HEK293 (cell line): ENCODE measurements around the gene TMEM250.

ENCODE experiments used
- CTCF ChIA-PET: fragments of 350-600 bp; formaldehyde crosslinking; extraction: SDS; loops from one replicate; lab custom pipeline; 2021; ENCODE audit warnings: antibody characterized with exemption; lab: Yijun Ruan, JAX
- POLR2A ChIA-PET: fragments of 300-600 bp; formaldehyde crosslinking; extraction: SDS; loops from one replicate; lab custom pipeline; 2020; ENCODE audit warnings: antibody characterized with exemption, inconsistent platforms; lab: Yijun Ruan, JAX
- H3K27ac ChIP-seq: fragments of 200-500 bp; sonication (Bioruptor generic); 2 replicates; pipeline ENCODE4 v1.5.1; 2014; ENCODE audit warnings: low read depth, low read length, control low read depth, inconsistent platforms; ENCODE audit errors: extremely low read depth
- H3K36me3 ChIP-seq, 2 experiments: fragments of 200-500 bp in 1 of 2; sonication (Bioruptor generic) in 1 of 2; 1 replicate in 1 of 2; 2 replicates in 1 of 2; pipeline ENCODE4 v1.5.1; 2014 to 2017; ENCODE audit warnings: inconsistent platforms in 2 of 2, low read length in 2 of 2; ENCODE audit not compliant: control insufficient read depth in 2 of 2, insufficient read depth in 1 of 2
- H3K4me1 ChIP-seq: fragments of 200-500 bp; sonication (Bioruptor generic); 2 replicates; pipeline ENCODE4 v1.5.1; 2014; ENCODE audit warnings: mild to moderate bottlenecking, low read length, inconsistent platforms; ENCODE audit not compliant: control insufficient read depth, insufficient read depth
- H3K4me3 ChIP-seq: 2 replicates; pipeline ENCODE4 v1.5.1; 2011; ENCODE audit warnings: low read depth, mild to moderate bottlenecking, control low read depth, low read length, moderate library complexity
- H3K9me3 ChIP-seq: fragments of 200-500 bp; sonication (Bioruptor generic); 2 replicates; pipeline ENCODE4 v1.5.1; 2014; ENCODE audit warnings: low read depth, low read length, inconsistent platforms; ENCODE audit not compliant: control insufficient read depth, insufficient read depth
- CTCF ChIP-seq: fragments of 450-650 bp; formaldehyde crosslinking; IDR thresholded peaks from 2 replicates; pipeline ENCODE4 v1.5.1; 2016; ENCODE audit warnings: missing biosample characterization, missing genetic modification characterization
- IKZF3 ChIP-seq: fragments of 450-650 bp; IDR thresholded peaks from 2 replicates; pipeline ENCODE4 v1.5.0; 2018; ENCODE audit warnings: missing biosample characterization, mild to moderate bottlenecking, missing genetic modification characterization, moderate library complexity
- KLF1 ChIP-seq: fragments of 450-650 bp; formaldehyde crosslinking; IDR thresholded peaks from 2 replicates; pipeline ENCODE4 v1.5.1; 2016; ENCODE audit warnings: missing biosample characterization, missing genetic modification characterization
- KLF7 ChIP-seq: fragments of 450-650 bp; formaldehyde crosslinking; IDR thresholded peaks from 2 replicates; pipeline ENCODE4 v1.5.1; 2016; ENCODE audit warnings: missing biosample characterization, missing genetic modification characterization, borderline replicate concordance
- TCF7L2 ChIP-seq: IDR thresholded peaks from 2 replicates; pipeline ENCODE4 v1.6.1; 2011; ENCODE audit warnings: low read depth, mild to moderate bottlenecking, inconsistent platforms, low read length, moderate library complexity, borderline replicate concordance
- ZBTB21 ChIP-seq: fragments of 450-650 bp; formaldehyde crosslinking; IDR thresholded peaks from 2 replicates; pipeline ENCODE4 v1.5.1; 2017; ENCODE audit warnings: missing biosample characterization, missing genetic modification characterization
- ZNF140 ChIP-seq: fragments of 450-650 bp; formaldehyde crosslinking; IDR thresholded peaks from 2 replicates; pipeline ENCODE4 v1.5.1; 2016; ENCODE audit warnings: missing biosample characterization, missing genetic modification characterization
- ZNF2 ChIP-seq: fragments of 450-650 bp; formaldehyde crosslinking; IDR thresholded peaks from 2 replicates; pipeline ENCODE4 v1.5.1; 2016; ENCODE audit warnings: missing biosample characterization, missing genetic modification characterization
- ZNF266 ChIP-seq: fragments of 450-650 bp; formaldehyde crosslinking; IDR thresholded peaks from 2 replicates; pipeline ENCODE4 v1.5.1; 2016; ENCODE audit warnings: missing biosample characterization, missing genetic modification characterization, low read depth
- ZNF280C ChIP-seq: fragments of 450-650 bp; formaldehyde crosslinking; IDR thresholded peaks from 2 replicates; pipeline ENCODE4 v1.5.1; 2016; ENCODE audit warnings: missing biosample characterization, missing genetic modification characterization
- ZNF362 ChIP-seq: fragments of 450-650 bp; formaldehyde crosslinking; IDR thresholded peaks from 2 replicates; pipeline ENCODE4 v1.5.1; 2016; ENCODE audit warnings: missing biosample characterization, missing genetic modification characterization
- ZNF416 ChIP-seq: fragments of 450-650 bp; formaldehyde crosslinking; IDR thresholded peaks from 2 replicates; pipeline ENCODE4 v1.5.1; 2016; ENCODE audit warnings: missing biosample characterization, missing genetic modification characterization
- ZNF423 ChIP-seq: fragments of 450-650 bp; formaldehyde crosslinking; IDR thresholded peaks from 2 replicates; pipeline ENCODE4 v1.5.1; 2016; ENCODE audit warnings: missing biosample characterization, missing genetic modification characterization
- ZNF501 ChIP-seq: fragments of 450-650 bp; formaldehyde crosslinking; IDR thresholded peaks from 2 replicates; pipeline ENCODE4 v1.5.1; 2016; ENCODE audit warnings: missing biosample characterization, missing genetic modification characterization
- ZNF513 ChIP-seq: fragments of 450-650 bp; IDR thresholded peaks from 2 replicates; pipeline ENCODE4 v1.5.1; 2018; ENCODE audit warnings: missing biosample characterization, missing genetic modification characterization
- ZNF660 ChIP-seq: fragments of 450-650 bp; IDR thresholded peaks from 2 replicates; pipeline ENCODE4 v1.5.1; 2018; ENCODE audit warnings: missing biosample characterization, mild to moderate bottlenecking, missing genetic modification characterization
- TF ChIP-seq, protein P1 (sequence below): fragments of 450-650 bp; formaldehyde crosslinking; IDR thresholded peaks from 2 replicates; pipeline ENCODE4 v1.5.0; 2017; ENCODE audit warnings: missing biosample characterization, missing genetic modification characterization, borderline replicate concordance
- TF ChIP-seq, protein P2 (sequence below): fragments of 450-650 bp; IDR thresholded peaks from 2 replicates; pipeline ENCODE4 v1.5.1; 2018; ENCODE audit warnings: missing biosample characterization, mild to moderate bottlenecking, missing genetic modification characterization
- TF ChIP-seq, protein P3 (sequence below): fragments of 450-650 bp; formaldehyde crosslinking; IDR thresholded peaks from 2 replicates; pipeline ENCODE4 v1.5.1; 2017; ENCODE audit warnings: missing biosample characterization, missing genetic modification characterization
- TF ChIP-seq, protein P4 (sequence below): fragments of 450-650 bp; formaldehyde crosslinking; IDR thresholded peaks from 2 replicates; pipeline ENCODE4 v1.5.1; 2017; ENCODE audit warnings: missing biosample characterization, missing genetic modification characterization

TMEM250 gene

DNA sequence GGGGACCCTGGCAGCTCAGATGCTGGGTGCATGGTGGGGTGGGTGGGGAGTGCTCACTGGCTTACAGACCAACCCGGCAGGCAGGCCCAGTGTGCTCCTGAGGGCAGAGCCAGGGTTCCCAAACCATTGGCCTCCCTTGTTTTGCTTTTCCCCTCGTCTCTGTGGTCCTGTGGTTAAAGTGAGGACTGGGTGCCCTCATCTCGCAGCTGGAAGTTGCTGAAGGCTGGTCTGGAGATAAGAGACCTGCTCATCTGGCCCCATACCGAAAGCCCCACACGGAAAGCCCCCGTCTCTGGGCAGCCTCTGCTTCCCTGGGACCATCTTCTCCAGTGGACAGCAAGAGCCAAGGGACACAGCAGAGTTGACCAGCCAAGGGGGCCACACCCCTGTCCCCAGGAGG lies 13.8 kb downstream of the TMEM250 start:
- Histone ChIP-seq H3K4me3 (no peak overlapping the region), H3K27ac (no peak overlapping the region), H3K36me3 (no peaks in the 10 kb centered on the region), H3K9me3 (no peaks in the 10 kb centered on the region), H3K4me1 (peaks cover 5% of the 10 kb centered on the region; the same call in 1 of the 2 replicates)
- POLR2A ChIA-PET: interaction anchor here (2.0 kb wide), 1 partner anchor 13 kb away, joined by 4 read pairs; the partner anchor contains the start of gene TMEM250
- CTCF ChIA-PET: interaction anchor here (1.4 kb wide), 1 partner anchor 18 kb away, joined by 5 read pairs; no protein-coding TSS in a partner anchor
- TF ChIP-seq, protein P1, sequence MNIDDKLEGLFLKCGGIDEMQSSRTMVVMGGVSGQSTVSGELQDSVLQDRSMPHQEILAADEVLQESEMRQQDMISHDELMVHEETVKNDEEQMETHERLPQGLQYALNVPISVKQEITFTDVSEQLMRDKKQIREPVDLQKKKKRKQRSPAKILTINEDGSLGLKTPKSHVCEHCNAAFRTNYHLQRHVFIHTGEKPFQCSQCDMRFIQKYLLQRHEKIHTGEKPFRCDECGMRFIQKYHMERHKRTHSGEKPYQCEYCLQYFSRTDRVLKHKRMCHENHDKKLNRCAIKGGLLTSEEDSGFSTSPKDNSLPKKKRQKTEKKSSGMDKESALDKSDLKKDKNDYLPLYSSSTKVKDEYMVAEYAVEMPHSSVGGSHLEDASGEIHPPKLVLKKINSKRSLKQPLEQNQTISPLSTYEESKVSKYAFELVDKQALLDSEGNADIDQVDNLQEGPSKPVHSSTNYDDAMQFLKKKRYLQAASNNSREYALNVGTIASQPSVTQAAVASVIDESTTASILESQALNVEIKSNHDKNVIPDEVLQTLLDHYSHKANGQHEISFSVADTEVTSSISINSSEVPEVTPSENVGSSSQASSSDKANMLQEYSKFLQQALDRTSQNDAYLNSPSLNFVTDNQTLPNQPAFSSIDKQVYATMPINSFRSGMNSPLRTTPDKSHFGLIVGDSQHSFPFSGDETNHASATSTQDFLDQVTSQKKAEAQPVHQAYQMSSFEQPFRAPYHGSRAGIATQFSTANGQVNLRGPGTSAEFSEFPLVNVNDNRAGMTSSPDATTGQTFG (tag by site-specific recombination): no peak
- TF ChIP-seq ZNF513 (tag by site-specific recombination): no peak
- TF ChIP-seq ZNF362: no peak
- no peak for TF ChIP-seq ZNF416 (tag by site-specific recombination)
- TF ChIP-seq, protein P2, sequence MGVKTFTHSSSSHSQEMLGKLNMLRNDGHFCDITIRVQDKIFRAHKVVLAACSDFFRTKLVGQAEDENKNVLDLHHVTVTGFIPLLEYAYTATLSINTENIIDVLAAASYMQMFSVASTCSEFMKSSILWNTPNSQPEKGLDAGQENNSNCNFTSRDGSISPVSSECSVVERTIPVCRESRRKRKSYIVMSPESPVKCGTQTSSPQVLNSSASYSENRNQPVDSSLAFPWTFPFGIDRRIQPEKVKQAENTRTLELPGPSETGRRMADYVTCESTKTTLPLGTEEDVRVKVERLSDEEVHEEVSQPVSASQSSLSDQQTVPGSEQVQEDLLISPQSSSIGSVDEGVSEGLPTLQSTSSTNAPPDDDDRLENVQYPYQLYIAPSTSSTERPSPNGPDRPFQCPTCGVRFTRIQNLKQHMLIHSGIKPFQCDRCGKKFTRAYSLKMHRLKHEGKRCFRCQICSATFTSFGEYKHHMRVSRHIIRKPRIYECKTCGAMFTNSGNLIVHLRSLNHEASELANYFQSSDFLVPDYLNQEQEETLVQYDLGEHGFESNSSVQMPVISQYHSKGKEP (tag by site-specific recombination): no peak
- TF ChIP-seq KLF7 (tag by site-specific recombination): no peak
- TF ChIP-seq IKZF3: no peak
- TF ChIP-seq ZNF140 (tag by site-specific recombination): no peak
- no peak for TF ChIP-seq ZBTB21 (tag by site-specific recombination)
- TF ChIP-seq KLF1 (tag by site-specific recombination): no peak
- no peak for TF ChIP-seq ZNF280C (tag by site-specific recombination)

DNA sequence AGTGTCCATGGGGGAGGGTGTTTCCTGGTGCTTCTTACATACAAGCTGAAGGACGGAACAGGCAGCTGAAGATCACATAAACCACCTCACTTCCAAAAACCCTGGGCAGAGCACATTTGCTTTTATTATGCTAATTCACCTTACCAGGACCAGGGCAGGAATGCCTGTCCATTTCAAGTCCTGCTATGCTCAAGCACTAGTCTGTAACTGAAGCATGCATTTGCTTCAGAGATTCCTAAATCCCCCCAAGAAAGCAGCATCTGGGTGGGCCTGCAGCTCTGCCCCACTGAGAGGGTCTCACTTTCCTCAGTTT lies 14.2 kb downstream of the TMEM250 start:
- Histone ChIP-seq H3K27ac (no peak overlapping the region), H3K4me1 (peaks cover 4% of the 10 kb centered on the region; the same call in 1 of the 2 replicates), H3K36me3 (no peaks in the 10 kb centered on the region), H3K4me3 (no peak overlapping the region), H3K9me3 (no peaks in the 10 kb centered on the region)
- ChIA-PET POLR2A (interaction anchor here (0.6 to 2.0 kb wide), 2 partner anchors 14 to 76 kb away, joined by 4 to 5 read pairs; partner anchors contain the start of gene TMEM250), CTCF (interaction anchor here (1.4 kb wide), 1 partner anchor 18 kb away, joined by 4 read pairs; no protein-coding TSS in a partner anchor)
- TF ChIP-seq ZNF501 (tag by site-specific recombination): no peak
- TF ChIP-seq, protein P3, sequence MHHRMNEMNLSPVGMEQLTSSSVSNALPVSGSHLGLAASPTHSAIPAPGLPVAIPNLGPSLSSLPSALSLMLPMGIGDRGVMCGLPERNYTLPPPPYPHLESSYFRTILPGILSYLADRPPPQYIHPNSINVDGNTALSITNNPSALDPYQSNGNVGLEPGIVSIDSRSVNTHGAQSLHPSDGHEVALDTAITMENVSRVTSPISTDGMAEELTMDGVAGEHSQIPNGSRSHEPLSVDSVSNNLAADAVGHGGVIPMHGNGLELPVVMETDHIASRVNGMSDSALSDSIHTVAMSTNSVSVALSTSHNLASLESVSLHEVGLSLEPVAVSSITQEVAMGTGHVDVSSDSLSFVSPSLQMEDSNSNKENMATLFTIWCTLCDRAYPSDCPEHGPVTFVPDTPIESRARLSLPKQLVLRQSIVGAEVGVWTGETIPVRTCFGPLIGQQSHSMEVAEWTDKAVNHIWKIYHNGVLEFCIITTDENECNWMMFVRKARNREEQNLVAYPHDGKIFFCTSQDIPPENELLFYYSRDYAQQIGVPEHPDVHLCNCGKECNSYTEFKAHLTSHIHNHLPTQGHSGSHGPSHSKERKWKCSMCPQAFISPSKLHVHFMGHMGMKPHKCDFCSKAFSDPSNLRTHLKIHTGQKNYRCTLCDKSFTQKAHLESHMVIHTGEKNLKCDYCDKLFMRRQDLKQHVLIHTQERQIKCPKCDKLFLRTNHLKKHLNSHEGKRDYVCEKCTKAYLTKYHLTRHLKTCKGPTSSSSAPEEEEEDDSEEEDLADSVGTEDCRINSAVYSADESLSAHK: no peak
- TF ChIP-seq, protein P4, sequence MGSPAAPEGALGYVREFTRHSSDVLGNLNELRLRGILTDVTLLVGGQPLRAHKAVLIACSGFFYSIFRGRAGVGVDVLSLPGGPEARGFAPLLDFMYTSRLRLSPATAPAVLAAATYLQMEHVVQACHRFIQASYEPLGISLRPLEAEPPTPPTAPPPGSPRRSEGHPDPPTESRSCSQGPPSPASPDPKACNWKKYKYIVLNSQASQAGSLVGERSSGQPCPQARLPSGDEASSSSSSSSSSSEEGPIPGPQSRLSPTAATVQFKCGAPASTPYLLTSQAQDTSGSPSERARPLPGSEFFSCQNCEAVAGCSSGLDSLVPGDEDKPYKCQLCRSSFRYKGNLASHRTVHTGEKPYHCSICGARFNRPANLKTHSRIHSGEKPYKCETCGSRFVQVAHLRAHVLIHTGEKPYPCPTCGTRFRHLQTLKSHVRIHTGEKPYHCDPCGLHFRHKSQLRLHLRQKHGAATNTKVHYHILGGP (tag by site-specific recombination): no peak
- no peak for TF ChIP-seq TCF7L2
- TF ChIP-seq ZNF2 (tag by site-specific recombination): no peak
- no peak for TF ChIP-seq ZNF423
- no peak for TF ChIP-seq ZNF660 (tag by site-specific recombination)
- TF ChIP-seq CTCF: no peak
- no peak for TF ChIP-seq ZNF266
